ENCODE data around the gene TAF8.
"Not testable (repeated sequence)": the region's sequence is repeated elsewhere in the genome, so short reads cannot be mapped to it uniquely, and the experiment has no call there.

The TAF8 gene

GRCh38 chr6:42029062-42029685 lies 21.1 kb upstream of the TAF8 start:
- Histone ChIP-seq H3K4me1 (ENCODE audit: insufficient read depth, poor library complexity, severe bottlenecking) (peaks cover 3% of the 10 kb centered on the region), H3K27me3 (ENCODE audit: insufficient read depth, poor library complexity, severe bottlenecking) (no peaks in the 10 kb centered on the region), H3K9me3 (ENCODE audit: severe bottlenecking) (no peaks in the 10 kb centered on the region), H3K4me3 (ENCODE audit: severe bottlenecking) (no peak overlapping the region), H3K27ac (ENCODE audit: poor library complexity, severe bottlenecking) (no peak overlapping the region), H3K36me3 (ENCODE audit: low read depth) (no peaks in the 10 kb centered on the region)
- DNase-seq (ENCODE audit: low spot score) (no peak), ATAC-seq (ENCODE audit: low read depth) (no peak)
- TF ChIP-seq CTCF (IDR thresholded peaks at IDR 0.05; ENCODE audit: poor library complexity, severe bottlenecking), result no peak

GRCh38 chr6:42029881-42030280 lies 20.4 kb upstream of the TAF8 start:
- H3K4me3 ChIP-seq (ENCODE audit: severe bottlenecking), result no peak overlapping the region
- H3K9me3 ChIP-seq (ENCODE audit: severe bottlenecking), result no peaks in the 10 kb centered on the region
- TF ChIP-seq CTCF (IDR thresholded peaks at IDR 0.05; ENCODE audit: poor library complexity, severe bottlenecking), result no peak
- DNase-seq (ENCODE audit: low spot score) (no peak), ATAC-seq (ENCODE audit: low read depth) (no peak)
- no peaks in the 10 kb centered on the region for H3K36me3 ChIP-seq (ENCODE audit: low read depth)
- no peaks in the 10 kb centered on the region for H3K27me3 ChIP-seq (ENCODE audit: insufficient read depth, poor library complexity, severe bottlenecking)
- H3K4me1 ChIP-seq (ENCODE audit: insufficient read depth, poor library complexity, severe bottlenecking), result peaks cover 3% of the 10 kb centered on the region
- H3K27ac ChIP-seq (ENCODE audit: poor library complexity, severe bottlenecking), result no peak overlapping the region

- no peak for TF ChIP-seq CTCF (IDR thresholded peaks at IDR 0.05; ENCODE audit: poor library complexity, severe bottlenecking)
- Histone ChIP-seq H3K36me3 (ENCODE audit: low read depth) (no peaks in the 10 kb centered on the region), H3K4me3 (ENCODE audit: severe bottlenecking) (no peak overlapping the region), H3K9me3 (ENCODE audit: severe bottlenecking) (no peaks in the 10 kb centered on the region), H3K4me1 (ENCODE audit: insufficient read depth, poor library complexity, severe bottlenecking) (peaks cover 3% of the 10 kb centered on the region), H3K27me3 (ENCODE audit: insufficient read depth, poor library complexity, severe bottlenecking) (no peaks in the 10 kb centered on the region), H3K27ac (ENCODE audit: poor library complexity, severe bottlenecking) (no peak overlapping the region)
- DNase-seq (ENCODE audit: low spot score) (no peak), ATAC-seq (ENCODE audit: low read depth) (no peak)
These were observed 19.5 kb upstream of the TAF8 start for GRCh38 chr6:42030585-42031506.

- H3K27me3 ChIP-seq (ENCODE audit: insufficient read depth, poor library complexity, severe bottlenecking), result no peaks in the 10 kb centered on the region
- DNase-seq (ENCODE audit: low spot score), result no peak
- H3K4me1 ChIP-seq (ENCODE audit: insufficient read depth, poor library complexity, severe bottlenecking), result peaks cover 3% of the 10 kb centered on the region
- no peak overlapping the region for H3K4me3 ChIP-seq (ENCODE audit: severe bottlenecking)
- H3K27ac ChIP-seq (ENCODE audit: poor library complexity, severe bottlenecking), result no peak overlapping the region
- ATAC-seq (ENCODE audit: low read depth), result no peak
- no peaks in the 10 kb centered on the region for H3K36me3 ChIP-seq (ENCODE audit: low read depth)
- H3K9me3 ChIP-seq (ENCODE audit: severe bottlenecking), result no peaks in the 10 kb centered on the region
- TF ChIP-seq CTCF (IDR thresholded peaks at IDR 0.05; ENCODE audit: poor library complexity, severe bottlenecking), result no peak
These were observed 18.0 kb upstream of the TAF8 start for GRCh38 chr6:42032366-42032765.

GRCh38 chr6:42037669-42038068 lies 12.7 kb upstream of the TAF8 start:
- H3K4me3 ChIP-seq (ENCODE audit: severe bottlenecking); H3K27me3 ChIP-seq (ENCODE audit: insufficient read depth, poor library complexity, severe bottlenecking); H3K27ac ChIP-seq (ENCODE audit: poor library complexity, severe bottlenecking); ATAC-seq (ENCODE audit: low read depth); H3K9me3 ChIP-seq (ENCODE audit: severe bottlenecking); DNase-seq (ENCODE audit: low spot score); H3K36me3 ChIP-seq (ENCODE audit: low read depth); H3K4me1 ChIP-seq (ENCODE audit: insufficient read depth, poor library complexity, severe bottlenecking): not testable (repeated sequence)

All from RWPE2 (cell line).